WTC11 (cell line): ENCODE measurements around the gene DYNAP. TPM values are rescaled to one million over a fixed set of nuclear protein-coding genes. Genes with fewer than 3 reads are reported as not detected.

ENCODE experiments used
- AFF4 ChIP-seq: sonication (generic); formaldehyde crosslinking; IDR thresholded peaks from 2 replicates; pipeline ENCODE4 v1.8.1; 2023; ENCODE audit warnings: mild to moderate bottlenecking, missing genetic modification reagents, borderline replicate concordance
- E2F5 ChIP-seq: sonication (generic); formaldehyde crosslinking; IDR thresholded peaks from 2 replicates; pipeline ENCODE4 v1.8.1; 2022; ENCODE audit warnings: mild to moderate bottlenecking, moderate library complexity, missing genetic modification reagents
- ELF4 ChIP-seq: sonication (generic); formaldehyde crosslinking; IDR thresholded peaks from 2 replicates; pipeline ENCODE4 v1.8.1; 2022; ENCODE audit warnings: low read depth, mild to moderate bottlenecking, moderate library complexity, missing genetic modification reagents
- ERG ChIP-seq: fragments of 250-450 bp; sonication (Bioruptor Pico); IDR thresholded peaks from 2 replicates; pipeline ENCODE4 v1.8.0; 2021; ENCODE audit warnings: mild to moderate bottlenecking
- ETV6 ChIP-seq: sonication (generic); formaldehyde crosslinking; IDR thresholded peaks from 2 replicates; pipeline ENCODE4 v1.8.1; 2022; ENCODE audit warnings: mild to moderate bottlenecking, missing genetic modification reagents
- GTF2I ChIP-seq: fragments of 250-450 bp; sonication (Bioruptor Pico); conservative IDR thresholded peaks from 2 replicates; pipeline ENCODE4 v1.4.0; 2021; ENCODE audit warnings: mild to moderate bottlenecking
- IRF1 ChIP-seq: sonication (generic); formaldehyde crosslinking; IDR thresholded peaks from 2 replicates; pipeline ENCODE4 v1.8.0; 2023; ENCODE audit warnings: missing genetic modification reagents
- IRF2 ChIP-seq: sonication (generic); formaldehyde crosslinking; IDR thresholded peaks from 2 replicates; pipeline ENCODE4 v1.8.0; 2022; ENCODE audit warnings: low read depth, missing genetic modification reagents, borderline replicate concordance
- MLX ChIP-seq: sonication (generic); formaldehyde crosslinking; IDR thresholded peaks from 2 replicates; pipeline ENCODE4 v1.8.1; 2023; ENCODE audit warnings: mild to moderate bottlenecking, missing genetic modification reagents, moderate library complexity
- MYBL2 ChIP-seq: sonication (generic); formaldehyde crosslinking; IDR thresholded peaks from 2 replicates; pipeline ENCODE4 v1.8.1; 2023; ENCODE audit warnings: mild to moderate bottlenecking, moderate library complexity, missing genetic modification reagents
- NFE2L1 ChIP-seq: sonication (generic); formaldehyde crosslinking; IDR thresholded peaks from 2 replicates; pipeline ENCODE4 v1.8.1; 2023; ENCODE audit warnings: missing genetic modification reagents
- SOX15 ChIP-seq: fragments of 250-450 bp; sonication (Bioruptor Pico); IDR thresholded peaks from 2 replicates; pipeline ENCODE4 v1.9.0; 2021; ENCODE audit warnings: mild to moderate bottlenecking
- SP1 ChIP-seq: sonication (generic); formaldehyde crosslinking; conservative IDR thresholded peaks from 2 replicates; pipeline ENCODE4 v1.8.1; 2022; ENCODE audit warnings: missing genetic modification reagents
- STAT6 ChIP-seq: sonication (generic); formaldehyde crosslinking; conservative IDR thresholded peaks from 2 replicates; pipeline ENCODE4 v1.8.1; 2023; ENCODE audit warnings: mild to moderate bottlenecking, low read depth, missing genetic modification reagents, moderate library complexity
- TEAD1 ChIP-seq: sonication (generic); formaldehyde crosslinking; IDR thresholded peaks from 2 replicates; pipeline ENCODE4 v1.8.0; 2022; ENCODE audit warnings: mild to moderate bottlenecking, missing genetic modification reagents
- TP53 ChIP-seq: sonication (generic); formaldehyde crosslinking; IDR thresholded peaks from 2 replicates; pipeline ENCODE4 v1.8.1; 2023; ENCODE audit warnings: mild to moderate bottlenecking, missing genetic modification reagents
- USF1 ChIP-seq: sonication (generic); formaldehyde crosslinking; IDR thresholded peaks from 2 replicates; pipeline ENCODE4 v1.8.0; 2022; ENCODE audit warnings: mild to moderate bottlenecking, missing genetic modification reagents
- ZNF138 ChIP-seq: sonication (generic); formaldehyde crosslinking; conservative IDR thresholded peaks from 2 replicates; pipeline ENCODE4 v1.8.1; 2022; ENCODE audit warnings: mild to moderate bottlenecking, moderate library complexity, missing genetic modification reagents
- ZNF219 ChIP-seq: sonication (generic); formaldehyde crosslinking; IDR thresholded peaks from 2 replicates; pipeline ENCODE4 v1.8.0; 2023; ENCODE audit warnings: missing genetic modification reagents, mild to moderate bottlenecking, borderline replicate concordance
- ZNF416 ChIP-seq: fragments of 250-450 bp; sonication (Bioruptor Pico); IDR thresholded peaks from 2 replicates; pipeline ENCODE4 v1.9.0; 2021; ENCODE audit warnings: mild to moderate bottlenecking, inconsistent platforms
- ZNF671 ChIP-seq: fragments of 250-450 bp; sonication (Bioruptor Pico); IDR thresholded peaks from 2 replicates; pipeline ENCODE4 v1.8.0; 2021; ENCODE audit warnings: mild to moderate bottlenecking
- ZSCAN18 ChIP-seq: fragments of 250-450 bp; sonication (Bioruptor Pico); IDR thresholded peaks from 2 replicates; pipeline ENCODE4 v2.1.2; 2022; ENCODE audit warnings: mild to moderate bottlenecking, moderate library complexity
- total RNA-seq: library from RNA; stranded (reverse); gene quantifications from 3 replicates; pipeline ENCODE4 v1.2.3, GENCODE V29; 2021

DYNAP gene
- total RNA-seq, 1 experiment from 2014 or later: 0.94 TPM

GRCh38 chr18:54607213-54608027, 16.4 kb downstream of the DYNAP start (continued):
- TF ChIP-seq ZSCAN18 (CRISPR knock-in tag): no peak
- no peak for TF ChIP-seq USF1 (CRISPR knock-in tag)
- no peak for TF ChIP-seq ZNF219 (CRISPR knock-in tag)
- TF ChIP-seq SP1 (CRISPR knock-in tag): 0 out of 2 replicates have a peak, but pooled peaks have one; percentile 9
- 0 out of 2 replicates have a peak, but pooled peaks have one; percentile 59 for TF ChIP-seq ETV6 (CRISPR knock-in tag)
- TF ChIP-seq ERG: no peak
- TF ChIP-seq ZNF416: no peak
- no peak for TF ChIP-seq GTF2I (CRISPR knock-in tag)
- TF ChIP-seq SOX15 (CRISPR knock-in tag): no peak
- TF ChIP-seq TEAD1: no peak
- no peak for TF ChIP-seq E2F5
- no peak for TF ChIP-seq ZNF138 (CRISPR knock-in tag)
- no peak for TF ChIP-seq TP53 (CRISPR knock-in tag)
- 0 out of 2 replicates have a peak, but pooled peaks have one; percentile 21 for TF ChIP-seq NFE2L1 (CRISPR knock-in tag)
- no peak for TF ChIP-seq ELF4 (CRISPR knock-in tag)
- TF ChIP-seq AFF4: peak; percentile 64; the same call in 1 of the 2 replicates
- TF ChIP-seq STAT6 (CRISPR knock-in tag): no peak
- TF ChIP-seq MLX (CRISPR knock-in tag): no peak
- TF ChIP-seq MYBL2 (CRISPR knock-in tag): no peak
- no peak for TF ChIP-seq IRF2 (CRISPR knock-in tag)
- TF ChIP-seq IRF1: peak; percentile 79; the same call in 1 of the 2 replicates
- no peak for TF ChIP-seq ZNF671 (CRISPR knock-in tag)
